ENCODE results near the gene TTC8. TPM values are rescaled to one million over a fixed set of nuclear protein-coding genes. Genes with fewer than 3 reads are reported as not detected.

The TTC8 gene
- total and polyA plus RNA-seq, 2 donors (not counting 1 experiment from before 2014, with no cell fraction given), result 31.2 to 44.2 TPM

DNA sequence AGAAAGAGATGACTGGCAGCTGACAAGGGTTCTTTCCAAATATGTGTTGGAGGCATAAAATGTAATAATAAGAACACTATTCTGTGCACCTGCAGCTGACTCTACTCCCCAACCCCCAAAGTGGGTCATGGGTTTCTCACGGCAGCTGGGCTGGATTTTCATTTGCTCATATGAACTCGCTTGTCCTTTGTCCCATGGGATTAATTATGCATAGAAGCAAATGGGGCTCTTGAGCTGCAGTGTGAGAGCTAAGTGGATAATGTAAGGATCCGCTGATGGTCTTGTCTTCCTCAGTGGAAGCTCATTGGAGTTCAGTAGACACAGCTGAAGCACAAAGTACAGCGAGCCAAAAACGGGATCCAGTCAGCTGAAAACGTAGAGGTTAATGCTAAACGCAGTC lies 46.3 kb downstream of the TTC8 start:
- Histone ChIP-seq H3K4me1 (ENCODE audit: control insufficient read depth, extremely low read depth, insufficient read depth, low read length) (no peaks in the 10 kb centered on the region), H3K4me3 (replicated peaks in 1 of 4; ENCODE audit: control extremely low read depth in 1 of 4, insufficient read depth in 1 of 4, low read depth in 3 of 4, low read length in 4 of 4) (no peak overlapping the region), H3K9ac (ENCODE audit: insufficient read depth, low read length) (no peak overlapping the region), H3K27ac (ENCODE audit: insufficient read depth, low read length) (no peak overlapping the region), H2AFZ (ENCODE audit: low read length) (no peak overlapping the region), H3K36me3 (ENCODE audit: control insufficient read depth, insufficient read depth, low read length) (no peaks in the 10 kb centered on the region), H3K9me3 (ENCODE audit: control insufficient read depth, insufficient read depth, low read depth, low read length) (no peaks in the 10 kb centered on the region), H3K27me3 (ENCODE audit: control insufficient read depth, insufficient read depth, low read length) (no peaks in the 10 kb centered on the region), H4K20me1 (ENCODE audit: control insufficient read depth, extremely low read depth, insufficient read depth, low read length) (no peaks in the 10 kb centered on the region), H3K4me2 (ENCODE audit: extremely low read depth, insufficient read depth, low read length) (no peak overlapping the region), H3K79me2 (ENCODE audit: control insufficient read depth, insufficient read depth, low read length) (no peaks in the 10 kb centered on the region)
- no peak for DNase-seq (ENCODE audit: low read depth in 2 of 2)
- TF ChIP-seq EZH2 (IDR thresholded peaks at IDR 0.05; ENCODE audit: low read length, missing control alignments), result no peak
- TF ChIP-seq, protein P1, sequence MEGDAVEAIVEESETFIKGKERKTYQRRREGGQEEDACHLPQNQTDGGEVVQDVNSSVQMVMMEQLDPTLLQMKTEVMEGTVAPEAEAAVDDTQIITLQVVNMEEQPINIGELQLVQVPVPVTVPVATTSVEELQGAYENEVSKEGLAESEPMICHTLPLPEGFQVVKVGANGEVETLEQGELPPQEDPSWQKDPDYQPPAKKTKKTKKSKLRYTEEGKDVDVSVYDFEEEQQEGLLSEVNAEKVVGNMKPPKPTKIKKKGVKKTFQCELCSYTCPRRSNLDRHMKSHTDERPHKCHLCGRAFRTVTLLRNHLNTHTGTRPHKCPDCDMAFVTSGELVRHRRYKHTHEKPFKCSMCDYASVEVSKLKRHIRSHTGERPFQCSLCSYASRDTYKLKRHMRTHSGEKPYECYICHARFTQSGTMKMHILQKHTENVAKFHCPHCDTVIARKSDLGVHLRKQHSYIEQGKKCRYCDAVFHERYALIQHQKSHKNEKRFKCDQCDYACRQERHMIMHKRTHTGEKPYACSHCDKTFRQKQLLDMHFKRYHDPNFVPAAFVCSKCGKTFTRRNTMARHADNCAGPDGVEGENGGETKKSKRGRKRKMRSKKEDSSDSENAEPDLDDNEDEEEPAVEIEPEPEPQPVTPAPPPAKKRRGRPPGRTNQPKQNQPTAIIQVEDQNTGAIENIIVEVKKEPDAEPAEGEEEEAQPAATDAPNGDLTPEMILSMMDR (conservative IDR thresholded peaks at IDR 0.05 in 1 of 2, IDR thresholded peaks at IDR 0.05 in 1 of 2; ENCODE audit: low read depth in 1 of 2, low read length in 2 of 2), result no peak

DNA sequence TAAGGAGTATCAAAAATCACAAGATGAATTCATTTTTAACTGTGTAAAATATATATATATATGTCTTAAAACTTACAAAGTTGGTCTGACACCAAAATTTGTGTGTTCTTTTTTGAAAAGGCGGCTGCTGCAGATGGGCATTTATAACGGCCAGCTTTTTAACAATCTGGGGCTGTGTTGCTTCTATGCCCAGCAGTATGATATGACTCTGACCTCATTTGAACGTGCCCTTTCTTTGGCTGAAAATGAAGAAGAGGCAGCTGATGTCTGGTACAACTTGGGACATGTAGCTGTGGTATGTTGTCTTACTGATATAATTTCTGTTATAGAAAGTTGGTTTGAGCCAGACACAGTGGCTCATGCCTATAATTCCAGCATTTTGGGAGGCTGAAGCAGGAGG lies 47.0 kb downstream of the TTC8 start:
- H3K79me2 ChIP-seq (ENCODE audit: control insufficient read depth, insufficient read depth, low read length), result no peaks in the 10 kb centered on the region
- no peak overlapping the region for H3K4me2 ChIP-seq (ENCODE audit: extremely low read depth, insufficient read depth, low read length)
- H3K4me1 ChIP-seq (ENCODE audit: control insufficient read depth, extremely low read depth, insufficient read depth, low read length), result no peaks in the 10 kb centered on the region
- no peaks in the 10 kb centered on the region for H3K36me3 ChIP-seq (ENCODE audit: control insufficient read depth, insufficient read depth, low read length)
- H3K27me3 ChIP-seq (ENCODE audit: control insufficient read depth, insufficient read depth, low read length), result no peaks in the 10 kb centered on the region
- H3K27ac ChIP-seq (ENCODE audit: insufficient read depth, low read length), result no peak overlapping the region
- H2AFZ ChIP-seq (ENCODE audit: low read length), result no peak overlapping the region
- H3K9ac ChIP-seq (ENCODE audit: insufficient read depth, low read length), result no peak overlapping the region
- TF ChIP-seq, protein P1 (conservative IDR thresholded peaks at IDR 0.05 in 1 of 2, IDR thresholded peaks at IDR 0.05 in 1 of 2; ENCODE audit: low read depth in 1 of 2, low read length in 2 of 2), result no peak
- TF ChIP-seq EZH2 (IDR thresholded peaks at IDR 0.05; ENCODE audit: low read length, missing control alignments), result no peak
- no peak for DNase-seq (ENCODE audit: low read depth in 2 of 2)
- no peaks in the 10 kb centered on the region for H4K20me1 ChIP-seq (ENCODE audit: control insufficient read depth, extremely low read depth, insufficient read depth, low read length)
- H3K4me3 ChIP-seq (replicated peaks in 1 of 4; ENCODE audit: control extremely low read depth in 1 of 4, insufficient read depth in 1 of 4, low read depth in 3 of 4, low read length in 4 of 4), result no peak overlapping the region
- H3K9me3 ChIP-seq (ENCODE audit: control insufficient read depth, insufficient read depth, low read depth, low read length), result no peaks in the 10 kb centered on the region

DNA sequence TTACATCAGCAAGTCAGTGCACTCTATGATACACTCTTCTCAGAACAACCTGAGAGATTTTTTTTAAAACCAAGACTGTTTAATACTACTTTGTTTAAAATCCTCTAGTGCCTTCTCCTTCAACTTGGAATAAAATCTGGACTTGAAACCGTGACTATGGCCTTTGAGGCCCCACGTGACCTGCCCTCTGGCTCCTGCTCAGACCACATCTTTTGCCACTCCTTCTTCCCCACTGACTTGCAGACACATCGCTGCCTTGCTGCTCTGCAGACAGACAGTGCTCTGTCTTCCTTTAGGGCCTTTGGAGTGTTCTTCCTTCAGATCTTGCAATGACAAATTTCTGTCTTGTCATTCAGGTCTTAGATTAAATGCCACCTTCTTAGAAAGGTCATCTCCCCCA lies 48.5 kb downstream of the TTC8 start:
- H3K9ac ChIP-seq (ENCODE audit: insufficient read depth, low read length), result no peak overlapping the region
- no peaks in the 10 kb centered on the region for H3K27me3 ChIP-seq (ENCODE audit: control insufficient read depth, insufficient read depth, low read length)
- no peak overlapping the region for H3K4me2 ChIP-seq (ENCODE audit: extremely low read depth, insufficient read depth, low read length)
- H3K27ac ChIP-seq (ENCODE audit: insufficient read depth, low read length), result no peak overlapping the region
- no peak overlapping the region for H2AFZ ChIP-seq (ENCODE audit: low read length)
- H3K36me3 ChIP-seq (ENCODE audit: control insufficient read depth, insufficient read depth, low read length), result no peaks in the 10 kb centered on the region
- H3K4me1 ChIP-seq (ENCODE audit: control insufficient read depth, extremely low read depth, insufficient read depth, low read length), result no peaks in the 10 kb centered on the region
- no peak for TF ChIP-seq EZH2 (IDR thresholded peaks at IDR 0.05; ENCODE audit: low read length, missing control alignments)
- TF ChIP-seq, protein P1 (conservative IDR thresholded peaks at IDR 0.05 in 1 of 2, IDR thresholded peaks at IDR 0.05 in 1 of 2; ENCODE audit: low read depth in 1 of 2, low read length in 2 of 2), result no peak
- H3K79me2 ChIP-seq (ENCODE audit: control insufficient read depth, insufficient read depth, low read length), result no peaks in the 10 kb centered on the region
- DNase-seq (ENCODE audit: low read depth in 2 of 2), result no peak
- no peaks in the 10 kb centered on the region for H3K9me3 ChIP-seq (ENCODE audit: control insufficient read depth, insufficient read depth, low read depth, low read length)
- H3K4me3 ChIP-seq (replicated peaks in 1 of 4; ENCODE audit: control extremely low read depth in 1 of 4, insufficient read depth in 1 of 4, low read depth in 3 of 4, low read length in 4 of 4), result no peak overlapping the region
- no peaks in the 10 kb centered on the region for H4K20me1 ChIP-seq (ENCODE audit: control insufficient read depth, extremely low read depth, insufficient read depth, low read length)
